ENCODE data around the gene PTPRT.

DNA sequence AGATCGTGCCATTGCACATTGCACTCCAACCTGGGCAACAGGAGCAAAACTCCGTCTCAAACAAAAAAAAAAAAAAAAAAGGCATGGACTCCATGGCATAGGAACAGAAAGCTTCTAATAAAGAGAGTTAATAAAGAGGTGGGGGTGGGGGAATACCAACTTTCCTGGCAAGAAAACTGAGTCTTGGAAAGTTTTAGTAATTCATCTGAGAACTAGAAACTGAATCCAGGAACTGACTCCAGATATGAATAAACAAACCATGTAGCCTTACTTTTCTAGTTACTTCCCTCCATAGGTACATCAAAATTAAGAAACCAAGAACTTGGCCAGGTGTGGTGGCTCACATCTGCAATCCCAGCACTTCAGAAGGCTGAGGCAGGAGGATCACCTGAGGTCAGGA lies 38.5 kb downstream of the PTPRT start:
- TF ChIP-seq, protein P1, sequence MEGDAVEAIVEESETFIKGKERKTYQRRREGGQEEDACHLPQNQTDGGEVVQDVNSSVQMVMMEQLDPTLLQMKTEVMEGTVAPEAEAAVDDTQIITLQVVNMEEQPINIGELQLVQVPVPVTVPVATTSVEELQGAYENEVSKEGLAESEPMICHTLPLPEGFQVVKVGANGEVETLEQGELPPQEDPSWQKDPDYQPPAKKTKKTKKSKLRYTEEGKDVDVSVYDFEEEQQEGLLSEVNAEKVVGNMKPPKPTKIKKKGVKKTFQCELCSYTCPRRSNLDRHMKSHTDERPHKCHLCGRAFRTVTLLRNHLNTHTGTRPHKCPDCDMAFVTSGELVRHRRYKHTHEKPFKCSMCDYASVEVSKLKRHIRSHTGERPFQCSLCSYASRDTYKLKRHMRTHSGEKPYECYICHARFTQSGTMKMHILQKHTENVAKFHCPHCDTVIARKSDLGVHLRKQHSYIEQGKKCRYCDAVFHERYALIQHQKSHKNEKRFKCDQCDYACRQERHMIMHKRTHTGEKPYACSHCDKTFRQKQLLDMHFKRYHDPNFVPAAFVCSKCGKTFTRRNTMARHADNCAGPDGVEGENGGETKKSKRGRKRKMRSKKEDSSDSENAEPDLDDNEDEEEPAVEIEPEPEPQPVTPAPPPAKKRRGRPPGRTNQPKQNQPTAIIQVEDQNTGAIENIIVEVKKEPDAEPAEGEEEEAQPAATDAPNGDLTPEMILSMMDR (IDR thresholded peaks at IDR 0.05): no peak
- TF ChIP-seq POLR2A (IDR thresholded peaks at IDR 0.05): no peak
- TF ChIP-seq EP300 (IDR thresholded peaks at IDR 0.05): no peak

All from ovary (tissue), 3 donors.